ENCODE results near the gene DCAF12.

GRCh38 chr9:34127035-34127948 lies 794 bp upstream of the DCAF12 start:
- no peak for TF ChIP-seq BRD4 (CRISPR knock-in tag; IDR thresholded peaks at IDR 0.05)
- no peak for TF ChIP-seq ZNF766 (CRISPR knock-in tag; IDR thresholded peaks at IDR 0.05; ENCODE audit: borderline replicate concordance)
- no peak for TF ChIP-seq RXRA (CRISPR knock-in tag; IDR thresholded peaks at IDR 0.05)
- TF ChIP-seq ELF1 (CRISPR knock-in tag; IDR thresholded peaks at IDR 0.05) = no peak
- TF ChIP-seq CTCF (CRISPR knock-in tag; IDR thresholded peaks at IDR 0.05) = no peak
- no peak for TF ChIP-seq AGO1 (IDR thresholded peaks at IDR 0.05; ENCODE audit: low read depth, low read length, poor library complexity, severe bottlenecking)
- TF ChIP-seq TCF7 (IDR thresholded peaks at IDR 0.05; ENCODE audit: low read depth) = no peak
- no peak for TF ChIP-seq ATF6 (CRISPR knock-in tag; conservative IDR thresholded peaks at IDR 0.05)
- TF ChIP-seq MXI1 (IDR thresholded peaks at IDR 0.05; ENCODE audit: borderline replicate concordance, low read depth, low read length) = no peak
- TF ChIP-seq ZNF24 (IDR thresholded peaks at IDR 0.05) = no peak
- TF ChIP-seq CBFB (CRISPR knock-in tag; IDR thresholded peaks at IDR 0.05) = no peak
